Midbrain (tissue), 1 donor: Measurements from ENCODE around the gene APEH.

ENCODE experiments used
- DNase-seq: peaks from one replicate; lab custom pipeline; 2025; lab: John Stamatoyannopoulos, UW

APEH gene

DNA sequence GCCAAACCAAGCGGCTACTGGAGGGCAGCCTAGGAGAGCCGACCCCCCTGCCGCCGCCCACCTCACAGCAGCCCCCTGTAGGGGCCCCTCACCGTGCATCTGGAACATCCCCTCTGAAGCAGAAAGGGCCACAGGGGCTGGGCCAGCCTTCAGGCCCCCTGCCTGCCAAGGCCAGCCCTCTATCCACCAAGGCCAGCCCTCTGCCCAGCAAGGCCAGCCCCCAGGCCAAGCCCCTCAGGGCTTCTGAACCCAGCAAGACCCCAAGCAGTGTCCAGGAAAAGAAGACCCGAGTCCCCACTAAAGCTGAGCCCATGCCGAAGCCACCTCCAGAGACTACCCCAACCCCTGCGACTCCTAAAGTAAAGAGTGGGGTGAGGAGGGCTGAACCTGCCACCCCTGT lies 23.5 kb upstream of the APEH start:
- DNase-seq = no peak

DNA sequence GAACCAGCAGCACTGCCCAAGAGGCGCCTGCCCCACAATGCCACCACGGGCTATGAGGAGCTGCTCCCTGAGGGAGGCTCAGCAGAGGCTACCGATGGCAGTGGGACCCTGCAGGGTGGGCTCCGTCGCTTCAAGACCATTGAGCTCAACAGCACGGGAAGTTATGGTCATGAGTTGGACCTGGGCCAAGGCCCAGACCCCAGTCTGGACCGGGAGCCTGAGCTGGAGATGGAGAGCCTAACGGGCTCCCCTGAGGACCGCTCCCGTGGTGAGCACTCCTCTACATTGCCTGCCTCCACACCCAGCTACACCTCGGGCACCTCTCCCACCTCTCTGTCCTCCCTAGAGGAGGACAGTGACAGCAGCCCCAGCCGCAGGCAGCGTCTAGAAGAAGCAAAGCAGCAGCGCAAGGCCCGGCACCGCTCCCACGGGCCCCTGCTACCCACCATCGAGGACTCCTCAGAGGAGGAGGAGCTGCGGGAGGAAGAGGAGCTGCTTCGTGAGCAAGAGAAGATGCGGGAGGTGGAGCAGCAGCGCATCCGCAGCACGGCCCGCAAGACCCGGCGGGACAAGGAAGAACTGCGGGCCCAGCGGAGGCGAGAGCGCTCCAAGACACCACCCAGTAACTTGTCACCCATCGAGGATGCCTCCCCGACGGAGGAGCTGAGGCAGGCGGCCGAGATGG lies 21.8 kb upstream of the APEH start:
- no peak for DNase-seq

DNA sequence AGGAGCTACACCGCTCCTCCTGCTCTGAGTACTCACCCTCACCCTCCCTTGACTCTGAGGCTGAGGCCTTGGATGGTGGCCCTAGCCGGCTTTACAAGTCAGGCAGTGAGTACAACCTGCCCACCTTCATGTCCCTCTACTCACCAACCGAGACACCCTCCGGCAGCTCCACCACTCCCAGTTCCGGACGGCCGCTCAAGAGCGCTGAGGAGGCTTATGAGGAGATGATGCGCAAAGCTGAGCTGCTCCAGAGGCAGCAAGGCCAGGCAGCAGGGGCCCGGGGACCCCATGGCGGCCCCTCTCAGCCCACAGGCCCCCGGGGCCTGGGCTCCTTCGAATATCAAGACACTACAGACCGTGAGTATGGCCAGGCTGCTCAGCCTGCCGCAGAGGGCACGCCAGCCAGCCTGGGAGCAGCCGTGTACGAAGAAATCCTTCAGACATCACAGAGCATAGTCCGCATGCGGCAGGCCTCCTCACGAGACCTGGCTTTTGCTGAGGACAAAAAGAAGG lies 21.2 kb upstream of the APEH start:
- no peak for DNase-seq

DNA sequence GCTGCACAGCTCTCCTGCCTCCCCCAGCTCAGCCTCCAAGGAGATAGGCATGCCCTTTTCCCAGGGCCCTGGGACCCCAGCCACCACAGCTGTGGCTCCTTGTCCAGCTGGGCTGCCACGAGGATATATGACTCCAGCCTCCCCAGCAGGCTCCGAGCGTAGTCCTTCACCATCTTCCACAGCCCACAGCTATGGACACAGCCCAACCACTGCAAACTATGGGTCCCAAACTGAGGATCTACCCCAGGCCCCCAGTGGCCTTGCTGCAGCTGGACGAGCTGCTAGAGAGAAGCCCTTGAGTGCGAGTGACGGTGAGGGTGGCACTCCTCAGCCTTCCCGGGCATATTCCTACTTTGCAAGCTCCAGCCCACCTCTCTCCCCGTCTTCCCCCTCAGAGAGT lies 20.5 kb upstream of the APEH start:
- DNase-seq = no peak

DNA sequence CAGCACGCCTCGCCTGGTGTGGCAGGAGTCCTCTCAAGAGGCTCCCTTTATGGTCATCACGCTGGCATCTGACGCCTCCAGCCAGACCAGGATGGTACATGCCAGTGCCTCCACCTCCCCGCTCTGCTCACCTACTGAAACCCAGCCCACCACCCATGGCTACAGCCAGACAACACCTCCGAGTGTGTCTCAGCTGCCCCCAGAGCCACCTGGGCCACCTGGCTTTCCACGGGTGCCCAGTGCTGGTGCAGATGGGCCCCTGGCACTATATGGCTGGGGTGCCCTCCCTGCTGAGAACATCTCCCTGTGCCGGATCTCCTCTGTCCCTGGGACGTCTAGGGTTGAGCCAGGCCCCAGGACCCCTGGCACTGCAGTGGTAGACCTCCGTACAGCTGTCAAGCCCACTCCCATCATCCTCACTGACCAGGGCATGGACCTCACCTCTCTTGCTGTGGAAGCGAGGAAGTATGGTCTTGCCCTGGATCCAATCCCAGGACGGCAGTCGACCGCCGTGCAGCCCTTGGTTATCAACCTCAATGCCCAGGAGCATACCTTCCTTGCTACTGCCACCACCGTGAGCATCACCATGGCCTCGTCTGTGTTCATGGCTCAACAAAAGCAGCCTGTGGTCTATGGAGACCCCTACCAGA lies 19.9 kb upstream of the APEH start:
- no peak for DNase-seq

DNA sequence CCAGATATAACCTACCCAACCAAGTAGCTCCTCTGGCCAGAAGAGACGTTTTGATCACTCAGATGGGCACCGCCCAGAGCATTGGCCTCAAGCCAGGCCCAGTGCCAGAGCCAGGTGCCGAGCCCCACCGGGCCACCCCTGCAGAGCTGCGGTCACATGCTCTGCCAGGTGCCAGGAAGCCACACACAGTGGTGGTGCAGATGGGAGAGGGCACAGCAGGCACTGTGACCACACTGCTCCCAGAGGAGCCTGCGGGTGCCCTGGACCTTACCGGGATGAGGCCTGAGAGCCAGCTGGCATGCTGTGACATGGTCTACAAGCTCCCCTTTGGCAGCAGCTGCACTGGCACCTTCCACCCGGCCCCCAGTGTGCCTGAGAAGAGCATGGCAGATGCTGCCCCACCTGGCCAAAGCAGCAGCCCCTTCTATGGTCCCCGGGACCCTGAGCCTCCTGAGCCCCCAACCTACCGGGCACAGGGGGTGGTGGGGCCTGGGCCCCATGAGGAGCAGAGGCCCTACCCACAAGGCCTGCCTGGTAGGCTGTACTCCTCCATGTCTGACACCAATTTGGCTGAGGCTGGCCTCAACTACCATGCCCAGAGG lies 19.1 kb upstream of the APEH start:
- no peak for DNase-seq

DNA sequence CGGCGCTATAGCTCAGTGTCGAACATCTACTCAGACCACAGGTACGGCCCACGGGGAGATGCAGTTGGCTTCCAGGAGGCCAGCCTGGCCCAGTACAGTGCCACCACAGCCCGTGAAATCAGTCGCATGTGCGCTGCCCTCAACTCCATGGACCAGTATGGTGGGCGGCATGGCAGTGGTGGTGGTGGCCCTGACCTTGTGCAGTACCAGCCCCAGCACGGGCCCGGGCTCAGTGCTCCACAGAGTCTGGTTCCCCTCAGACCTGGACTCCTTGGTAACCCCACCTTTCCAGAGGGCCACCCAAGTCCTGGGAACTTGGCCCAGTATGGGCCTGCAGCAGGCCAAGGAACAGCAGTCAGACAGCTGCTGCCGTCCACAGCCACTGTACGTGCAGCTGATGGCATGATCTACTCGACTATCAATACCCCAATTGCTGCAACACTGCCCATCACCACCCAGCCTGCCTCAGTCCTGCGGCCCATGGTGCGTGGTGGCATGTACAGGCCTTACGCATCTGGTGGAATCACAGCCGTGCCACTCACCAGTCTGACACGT lies 18.3 kb upstream of the APEH start:
- DNase-seq = no peak

DNA sequence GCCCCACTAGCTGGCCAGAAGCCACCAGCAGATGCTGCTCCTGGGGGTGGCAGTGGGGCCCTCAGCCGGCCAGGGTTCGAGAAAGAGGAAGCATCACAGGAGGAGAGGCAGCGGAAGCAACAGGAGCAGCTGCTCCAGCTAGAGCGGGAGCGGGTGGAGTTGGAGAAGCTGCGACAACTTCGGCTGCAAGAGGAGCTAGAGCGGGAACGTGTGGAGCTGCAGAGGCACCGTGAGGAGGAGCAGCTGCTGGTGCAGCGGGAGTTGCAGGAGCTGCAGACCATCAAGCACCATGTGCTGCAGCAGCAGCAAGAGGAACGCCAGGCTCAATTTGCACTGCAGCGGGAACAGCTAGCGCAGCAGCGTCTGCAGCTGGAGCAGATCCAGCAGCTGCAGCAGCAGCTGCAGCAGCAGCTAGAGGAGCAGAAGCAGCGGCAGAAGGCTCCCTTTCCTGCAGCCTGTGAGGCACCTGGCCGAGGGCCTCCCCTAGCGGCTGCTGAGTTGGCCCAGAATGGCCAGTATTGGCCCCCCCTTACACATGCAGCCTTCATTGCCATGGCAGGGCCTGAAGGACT lies 17.5 kb upstream of the APEH start:
- DNase-seq = no peak

DNA sequence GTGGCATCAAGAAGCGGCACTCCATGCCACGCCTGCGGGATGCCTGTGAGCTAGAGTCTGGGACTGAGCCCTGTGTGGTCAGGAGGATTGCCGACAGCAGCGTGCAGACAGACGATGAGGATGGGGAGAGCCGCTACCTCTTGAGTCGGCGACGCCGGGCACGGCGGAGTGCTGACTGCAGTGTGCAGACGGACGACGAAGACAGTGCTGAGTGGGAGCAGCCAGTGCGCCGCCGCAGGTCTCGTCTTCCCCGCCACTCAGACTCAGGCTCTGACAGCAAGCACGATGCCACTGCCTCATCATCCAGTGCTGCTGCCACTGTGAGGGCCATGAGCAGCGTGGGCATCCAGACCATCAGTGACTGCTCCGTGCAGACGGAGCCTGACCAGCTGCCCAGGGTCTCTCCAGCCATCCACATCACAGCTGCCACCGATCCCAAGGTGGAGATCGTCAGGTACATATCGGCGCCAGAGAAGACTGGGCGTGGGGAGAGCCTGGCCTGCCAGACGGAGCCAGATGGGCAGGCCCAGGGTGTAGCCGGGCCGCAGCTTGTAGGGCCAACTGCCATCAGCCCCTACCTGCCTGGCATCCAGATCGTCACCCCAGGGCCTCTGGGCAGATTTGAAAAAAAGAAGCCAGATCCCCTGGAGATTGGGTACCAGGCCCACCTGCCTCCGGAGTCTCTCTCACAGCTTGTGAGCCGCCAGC lies 16.8 kb upstream of the APEH start:
- no peak for DNase-seq

DNA sequence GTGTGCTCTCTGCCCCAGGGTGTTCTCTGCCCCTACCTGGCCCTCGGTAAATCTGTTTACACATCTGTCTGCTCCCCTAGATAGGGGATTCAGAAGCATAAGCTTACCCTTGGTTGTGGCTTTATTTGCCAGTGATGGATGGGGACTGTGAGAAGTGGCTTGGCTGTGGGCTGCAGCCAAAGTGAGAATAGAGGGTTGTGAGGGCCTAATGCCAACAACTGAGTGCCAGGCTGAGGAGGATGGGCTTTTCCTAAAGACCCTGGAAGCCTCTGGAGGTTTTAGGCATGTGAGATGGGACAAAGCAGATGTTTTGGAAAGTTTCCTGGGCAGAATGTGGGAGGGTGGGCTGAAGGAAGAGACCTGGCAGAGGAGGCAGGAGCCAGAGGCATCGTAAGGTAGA lies 15.4 kb upstream of the APEH start:
- DNase-seq = no peak

DNA sequence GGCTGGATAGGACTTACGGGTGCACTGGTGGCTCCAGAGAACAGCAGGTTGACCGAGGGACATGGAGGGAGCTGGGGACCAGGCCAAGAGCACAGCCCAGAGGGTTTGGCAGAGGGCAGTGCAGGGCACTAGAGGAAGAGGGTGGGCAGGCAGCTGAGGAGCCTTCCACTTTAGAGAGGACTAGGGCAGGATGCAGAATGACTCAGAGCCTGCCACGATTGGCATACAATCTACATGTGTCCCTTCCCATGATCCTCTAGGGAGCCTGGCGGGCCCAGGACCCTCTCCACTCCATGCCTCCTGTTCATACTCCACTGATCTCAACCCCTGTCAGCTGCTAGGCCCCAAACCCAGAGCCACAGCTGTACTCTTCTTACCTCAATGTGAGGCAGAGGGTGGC lies 14.4 kb upstream of the APEH start:
- no peak for DNase-seq

DNA sequence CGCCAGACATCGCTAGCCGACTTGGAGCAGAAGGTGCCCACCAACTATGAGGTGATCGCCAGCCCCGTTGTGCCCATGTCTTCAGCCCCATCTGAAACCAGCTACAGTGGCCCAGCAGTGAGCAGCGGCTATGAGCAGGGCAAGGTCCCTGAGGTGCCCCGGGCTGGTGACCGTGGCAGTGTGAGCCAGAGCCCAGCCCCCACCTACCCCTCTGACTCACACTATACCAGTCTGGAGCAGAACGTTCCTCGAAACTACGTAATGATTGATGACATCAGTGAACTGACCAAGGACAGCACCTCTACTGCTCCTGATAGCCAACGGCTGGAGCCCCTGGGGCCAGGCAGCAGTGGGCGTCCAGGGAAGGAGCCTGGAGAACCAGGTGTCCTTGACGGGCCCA lies 12.9 kb upstream of the APEH start:
- no peak for DNase-seq

DNA sequence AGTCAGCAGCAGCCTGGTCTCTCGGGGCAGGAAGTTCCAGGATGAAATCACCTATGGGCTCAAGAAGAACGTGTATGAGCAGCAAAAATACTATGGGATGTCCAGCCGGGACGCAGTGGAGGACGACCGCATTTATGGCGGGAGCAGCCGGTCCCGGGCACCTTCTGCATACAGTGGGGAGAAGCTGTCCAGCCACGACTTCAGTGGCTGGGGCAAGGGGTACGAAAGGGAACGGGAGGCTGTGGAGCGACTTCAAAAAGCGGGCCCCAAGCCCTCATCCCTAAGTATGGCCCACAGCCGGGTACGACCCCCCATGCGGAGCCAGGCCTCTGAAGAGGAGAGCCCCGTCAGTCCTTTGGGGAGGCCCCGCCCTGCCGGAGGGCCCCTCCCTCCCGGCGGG lies 12.1 kb upstream of the APEH start:
- no peak for DNase-seq

DNA sequence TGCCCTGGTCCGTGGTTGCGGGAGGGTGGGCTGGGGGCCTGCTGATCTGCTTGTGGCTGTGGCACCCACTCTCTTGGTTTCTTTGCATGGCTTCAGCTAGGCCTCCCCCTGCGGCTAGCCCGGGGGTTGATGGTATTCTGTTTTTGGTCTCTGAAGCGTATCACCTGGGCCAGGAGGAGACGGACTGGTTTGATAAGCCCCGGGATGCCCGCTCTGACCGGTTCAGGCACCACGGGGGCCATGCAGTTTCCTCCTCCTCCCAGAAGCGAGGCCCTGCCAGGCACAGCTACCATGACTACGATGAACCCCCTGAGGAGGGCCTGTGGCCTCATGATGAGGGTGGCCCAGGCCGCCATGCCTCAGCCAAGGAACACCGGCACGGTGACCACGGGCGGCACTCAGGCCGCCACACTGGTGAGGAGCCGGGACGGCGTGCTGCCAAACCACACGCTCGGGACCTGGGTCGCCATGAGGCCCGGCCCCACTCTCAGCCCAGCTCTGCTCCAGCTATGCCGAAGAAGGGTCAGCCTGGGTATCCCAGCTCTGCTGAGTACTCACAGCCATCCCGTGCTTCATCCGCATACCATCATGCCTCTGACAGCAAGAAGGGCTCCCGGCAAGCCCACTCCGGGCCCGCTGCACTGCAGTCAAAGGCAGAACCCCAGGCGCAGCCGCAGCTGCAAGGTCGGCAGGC lies 11.3 kb upstream of the APEH start:
- no peak for DNase-seq

DNA sequence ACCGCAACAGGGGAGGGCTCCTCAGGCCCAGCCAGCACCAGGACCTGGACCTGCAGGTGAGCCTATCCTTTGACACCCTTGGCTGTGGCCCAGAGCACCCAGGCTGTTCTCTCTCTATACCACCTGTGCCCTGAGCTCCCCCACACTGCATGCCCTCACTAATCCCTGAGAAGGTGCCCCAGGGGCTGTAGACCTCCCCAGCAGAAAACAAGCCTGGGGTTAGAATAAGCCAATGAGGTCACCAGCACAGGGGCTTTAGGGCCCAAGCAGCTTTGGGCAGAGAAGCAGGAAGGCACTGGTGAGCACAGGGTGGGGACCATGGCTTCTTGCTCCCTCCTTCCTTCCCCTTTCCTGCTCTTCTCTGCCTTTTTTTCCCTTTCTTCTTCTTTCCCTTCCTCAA lies 10.3 kb upstream of the APEH start:
- no peak for DNase-seq

DNA sequence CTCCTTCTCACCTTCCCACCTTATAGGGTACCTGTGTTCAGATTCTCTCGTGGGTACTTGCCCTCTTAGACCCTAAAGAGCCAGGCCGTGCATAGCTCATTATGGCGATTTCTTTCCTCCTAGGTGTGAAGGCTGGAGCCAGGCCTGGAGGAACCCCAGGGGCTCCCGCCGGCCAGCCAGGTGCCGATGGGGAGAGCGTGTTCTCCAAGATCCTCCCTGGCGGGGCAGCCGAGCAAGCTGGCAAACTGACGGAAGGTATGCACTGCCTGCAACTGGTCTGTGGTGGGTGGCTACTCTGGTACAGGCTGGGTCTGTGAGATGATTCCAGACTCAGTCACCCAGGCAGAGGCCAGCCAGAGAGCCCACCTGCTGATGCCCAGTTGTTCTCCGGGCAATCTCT lies 9.9 kb upstream of the APEH start:
- no peak for DNase-seq

DNA sequence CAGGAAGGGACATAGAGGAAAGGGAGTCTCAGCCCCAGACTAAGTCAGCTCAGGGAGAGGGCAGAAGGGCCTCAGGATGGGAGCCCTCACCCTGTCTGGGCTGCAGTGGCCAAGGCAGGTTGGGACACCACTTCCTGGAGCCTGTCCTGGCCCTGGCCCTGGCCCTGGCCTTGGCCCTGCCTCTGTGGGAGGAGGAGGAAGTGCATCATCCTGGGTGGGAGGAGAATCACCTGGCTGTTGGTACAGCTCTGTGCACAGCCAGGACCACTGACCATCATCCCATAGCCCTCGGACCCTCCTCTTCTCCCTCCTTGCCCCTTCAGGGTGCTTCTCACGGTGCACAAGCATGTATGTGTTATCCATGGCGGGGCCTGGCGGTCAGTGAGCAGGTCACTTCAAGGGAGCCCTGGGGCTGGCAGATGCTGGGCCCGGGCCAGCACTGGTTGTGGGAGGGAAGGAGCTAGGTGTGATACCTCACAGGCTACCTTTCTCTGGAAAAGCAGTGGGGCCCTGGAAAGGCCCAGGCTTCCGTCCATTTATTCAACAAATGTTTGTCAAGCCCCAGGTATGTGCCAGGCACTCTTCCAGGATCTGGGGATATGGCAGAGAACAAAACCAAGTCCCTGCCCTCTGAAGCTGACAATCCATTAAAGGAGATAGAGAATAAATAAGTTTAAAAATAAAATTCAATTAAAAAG lies 8.2 kb upstream of the APEH start:
- DNase-seq = no peak

DNA sequence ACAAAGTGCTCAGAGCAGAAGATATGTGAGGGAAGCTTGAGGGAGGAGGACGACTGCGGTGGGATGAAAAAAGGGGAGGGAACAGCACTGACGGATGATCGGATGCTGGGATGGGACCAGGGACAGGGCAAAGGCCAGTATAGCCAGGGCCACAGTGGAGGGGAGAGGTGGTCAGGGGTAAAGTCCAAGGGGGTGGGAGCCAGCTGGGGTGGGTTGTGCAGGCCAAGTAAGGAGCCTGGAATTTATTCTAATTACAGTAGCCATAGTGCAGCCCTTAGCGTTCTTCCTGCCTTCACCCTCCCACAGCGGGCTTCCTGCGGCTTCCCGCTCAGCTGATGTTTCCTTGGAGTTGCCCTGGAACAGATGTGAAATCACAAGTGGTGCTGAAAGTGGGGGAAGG lies 7.6 kb upstream of the APEH start:
- no peak for DNase-seq

DNA sequence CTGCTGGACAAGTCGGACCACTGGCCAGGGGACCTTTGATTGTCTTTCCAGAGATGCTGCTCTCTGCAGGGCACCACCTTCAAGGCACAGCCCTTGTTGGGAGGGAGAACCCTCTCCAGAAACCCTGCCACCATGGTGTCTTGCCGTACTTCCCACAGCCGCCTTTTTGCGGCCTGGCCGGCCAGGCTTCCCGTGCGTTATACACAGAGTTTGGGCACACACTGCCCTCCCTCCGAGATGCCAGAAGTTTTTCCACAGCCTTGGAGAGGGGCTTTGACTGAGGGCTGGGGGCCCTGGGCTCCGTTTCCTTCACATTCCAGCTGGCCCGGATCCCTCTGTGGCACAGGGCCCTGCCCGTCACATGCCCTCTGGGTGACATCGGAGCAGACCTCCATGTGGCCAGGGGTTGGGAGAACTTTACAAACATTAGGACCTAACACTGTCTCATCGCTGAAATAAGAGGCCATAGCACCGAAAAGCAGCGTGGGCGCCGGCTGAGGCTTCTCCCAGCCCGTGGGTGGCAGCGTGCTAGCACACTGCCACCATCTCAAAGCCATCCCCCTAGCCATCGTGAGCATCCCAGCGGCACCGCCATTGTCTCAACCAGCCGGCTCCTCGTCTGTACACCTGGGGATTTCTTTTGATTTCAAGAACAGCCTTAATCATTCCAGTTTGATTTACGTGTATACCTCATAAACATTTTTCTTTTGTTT lies 6.3 kb upstream of the APEH start:
- DNase-seq = no peak

DNA sequence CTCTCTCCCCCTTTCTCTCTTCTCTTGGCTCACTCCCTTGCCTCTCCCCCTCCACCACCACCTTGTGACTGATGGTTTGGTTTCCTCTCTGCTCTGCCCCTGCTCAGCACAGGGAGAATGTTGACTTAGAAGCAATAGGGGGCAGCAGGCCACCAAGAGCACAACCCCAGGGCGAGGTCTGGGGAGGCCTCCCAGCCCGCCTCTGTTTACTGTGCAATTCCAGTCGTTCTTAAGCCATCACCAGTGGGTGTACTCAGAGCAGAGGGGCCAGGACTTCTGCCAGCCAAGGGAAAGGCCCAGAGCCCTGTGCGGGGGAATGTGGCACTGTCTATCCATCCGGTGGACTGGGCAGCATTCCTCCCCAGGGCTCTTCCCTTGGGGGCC lies 5.7 kb upstream of the APEH start:
- no peak for DNase-seq
